ENCODE data around the gene PLD5.

GRCh38 chr1:242225767-242226573, 298.5 kb downstream of the PLD5 start:
- TF ChIP-seq CTCF (IDR thresholded peaks at IDR 0.05) (no peak), POLR2A (IDR thresholded peaks at IDR 0.05) (no peak)
